Omental fat pad (tissue), 4 donors: ENCODE measurements around the gene TTBK1. TPM values are rescaled to one million over a fixed set of nuclear protein-coding genes. Genes with fewer than 3 reads are reported as not detected.

ENCODE experiments used
- ATAC-seq: fragments of 150-250 bp; one replicate; pipeline ENCODE4 v1.9.1; 2016; ENCODE audit warnings: mild to moderate bottlenecking, moderate library complexity; ENCODE audit not compliant: low FRiP score
- DNase-seq: peaks from one replicate; pipeline ENCODE4 v3.0.0-alpha.2; 2019; ENCODE audit warnings: low spot score
- CTCF ChIP-seq, 3 donors: fragments of 450-650 bp; IDR thresholded peaks; one replicate each; pipeline ENCODE4 v1.5.1; 2016 to 2017; ENCODE audit warnings: antibody characterized with exemption in 3 of 3, mild to moderate bottlenecking in 3 of 3, moderate library complexity in 2 of 3
- total RNA-seq, 4 donors: library from RNA; depleted of rRNA; stranded (reverse); fragments of >200 nt; gene quantifications; one replicate each; pipeline ENCODE4 v1.1.0, GENCODE V29; 2016

The TTBK1 gene
- total RNA-seq, 4 donors from 2014 or later = not detected

- no peak for TF ChIP-seq CTCF (IDR thresholded peaks at IDR 0.05)
- DNase-seq (no peak), ATAC-seq (no peak)
These were observed 39.6 kb downstream of the TTBK1 start for GRCh38 chr6:43282636-43283513.

GRCh38 chr6:43283514-43283901 lies 40.2 kb downstream of the TTBK1 start:
- no peak for TF ChIP-seq CTCF (IDR thresholded peaks at IDR 0.05)
- DNase-seq = no peak
- ATAC-seq = no peak

- DNase-seq (no peak), ATAC-seq (no peak)
- TF ChIP-seq CTCF (IDR thresholded peaks at IDR 0.05) = no peak
These were observed 40.6 kb downstream of the TTBK1 start for GRCh38 chr6:43283905-43284304.

GRCh38 chr6:43284991-43285781 lies 41.9 kb downstream of the TTBK1 start:
- no peak for TF ChIP-seq CTCF (IDR thresholded peaks at IDR 0.05)
- ATAC-seq = no peak
- no peak for DNase-seq

- no peak for TF ChIP-seq CTCF (IDR thresholded peaks at IDR 0.05)
- ATAC-seq = no peak
- no peak for DNase-seq
These were observed 42.6 kb downstream of the TTBK1 start for GRCh38 chr6:43285832-43286231.

GRCh38 chr6:43286456-43286979 lies 43.2 kb downstream of the TTBK1 start:
- no peak for DNase-seq
- ATAC-seq = no peak
- no peak for TF ChIP-seq CTCF (IDR thresholded peaks at IDR 0.05)
